GM19463 (cell line): ENCODE results near the gene CERK.
"Not testable (repeated sequence)": the region's sequence is repeated elsewhere in the genome, so short reads cannot be mapped to it uniquely, and the experiment has no call there.

Experiments
- ATAC-seq: cut with Tn5 transposase; IDR thresholded peaks from one replicate; pipeline ENCODE4 v1.9.1; 2021; ENCODE audit warnings: mild to moderate bottlenecking, moderate library complexity; ENCODE audit not compliant: unreplicated experiment

The CERK gene

DNA sequence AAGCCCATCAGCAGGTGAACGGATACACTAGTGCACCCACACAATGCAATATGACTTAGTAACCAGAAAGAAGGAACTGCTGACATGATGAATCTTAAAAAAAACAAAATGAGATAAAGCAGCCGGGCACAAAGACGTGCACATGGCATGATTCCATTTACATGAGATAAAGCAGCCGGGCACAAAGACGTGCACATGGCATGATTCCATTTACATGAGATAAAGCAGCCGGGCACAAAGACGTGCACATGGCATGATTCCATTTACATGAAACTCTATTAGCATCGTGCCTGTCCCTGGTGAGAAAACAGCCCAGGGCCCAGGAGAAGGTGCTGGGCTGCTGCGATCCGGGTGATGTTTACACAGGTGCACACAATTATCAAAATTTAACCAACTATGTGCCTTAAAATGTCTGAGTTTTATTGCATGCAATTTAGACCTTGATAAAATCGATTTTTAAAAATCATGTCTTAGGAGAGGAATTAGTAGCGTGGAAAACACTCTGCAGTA, 3.8 kb downstream of the CERK start:
- not testable (repeated sequence) for ATAC-seq

DNA sequence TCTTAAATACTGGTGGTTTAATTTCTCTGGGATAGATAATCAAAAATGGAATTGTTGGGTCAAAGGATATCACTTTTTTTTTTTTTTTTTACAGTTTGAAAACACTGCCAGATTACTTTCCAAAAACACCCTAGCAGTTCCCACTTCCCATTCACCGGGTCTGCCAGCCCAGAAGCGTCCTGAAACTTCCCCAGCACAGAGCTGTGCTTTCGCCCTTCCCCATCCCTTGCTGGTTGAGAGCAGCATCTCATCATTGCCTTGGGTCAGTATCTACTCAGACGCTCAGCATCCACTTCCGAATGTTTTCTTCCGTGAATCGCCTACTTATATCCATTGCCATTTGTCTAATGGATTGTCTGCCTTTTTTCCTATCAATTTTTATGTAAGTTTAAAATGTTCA, 5.5 kb downstream of the CERK start:
- no peak for ATAC-seq

DNA sequence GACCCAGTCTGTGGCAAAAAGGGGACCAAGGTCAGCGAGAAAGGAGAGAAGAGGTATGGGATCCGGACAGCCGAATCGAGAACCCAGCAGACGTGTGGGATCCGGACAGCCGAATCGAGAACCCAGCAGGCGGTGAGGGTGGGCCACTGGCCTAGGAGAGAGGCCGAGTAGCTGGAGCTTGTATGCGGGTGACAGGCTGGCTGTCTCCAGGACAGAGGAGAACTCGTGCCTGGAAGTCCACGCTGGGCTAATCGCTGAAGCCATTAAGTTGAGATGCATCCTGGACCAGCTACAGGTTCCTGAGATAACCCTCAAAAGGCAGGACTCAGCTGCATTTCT, 6.0 kb downstream of the CERK start:
- ATAC-seq = no peak

DNA sequence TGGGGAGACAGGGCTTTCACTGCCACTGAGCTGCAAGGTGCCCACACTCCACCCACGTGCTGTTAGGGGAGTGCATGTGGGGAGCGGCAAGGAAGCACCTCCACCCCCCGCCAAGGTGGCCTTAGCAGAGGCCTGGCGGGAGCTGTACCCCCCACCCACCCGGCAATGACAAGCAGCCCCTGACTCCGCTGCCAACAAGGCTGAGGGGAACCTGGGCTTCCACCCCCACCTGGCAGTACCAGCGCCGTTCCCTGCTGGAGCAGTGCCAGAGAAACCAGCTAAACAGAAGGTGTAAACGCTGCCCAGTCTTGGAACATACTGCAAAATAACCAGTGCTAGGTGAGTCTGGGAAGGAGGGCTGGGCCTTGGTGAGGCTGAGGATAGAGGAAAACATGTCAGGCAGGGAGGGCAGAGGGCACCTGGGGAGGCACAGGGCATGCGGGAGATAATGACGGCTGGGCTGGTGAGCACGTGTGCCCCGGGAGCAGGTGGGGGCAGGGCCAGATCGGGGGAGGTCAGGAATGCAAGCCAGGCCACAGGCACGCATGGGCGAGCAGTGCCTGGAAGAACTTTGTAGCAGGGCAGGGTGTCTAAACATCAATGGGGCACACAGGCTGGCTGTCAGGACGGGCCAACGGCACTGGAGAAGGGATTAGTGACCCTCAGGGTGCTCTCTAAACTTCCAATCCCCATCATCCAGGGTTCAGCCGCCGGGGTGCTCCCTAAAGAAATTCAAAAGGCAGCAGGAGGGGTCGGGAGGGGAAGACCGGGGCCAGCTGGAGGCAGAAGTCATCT, 6.6 kb downstream of the CERK start:
- ATAC-seq = no peak

DNA sequence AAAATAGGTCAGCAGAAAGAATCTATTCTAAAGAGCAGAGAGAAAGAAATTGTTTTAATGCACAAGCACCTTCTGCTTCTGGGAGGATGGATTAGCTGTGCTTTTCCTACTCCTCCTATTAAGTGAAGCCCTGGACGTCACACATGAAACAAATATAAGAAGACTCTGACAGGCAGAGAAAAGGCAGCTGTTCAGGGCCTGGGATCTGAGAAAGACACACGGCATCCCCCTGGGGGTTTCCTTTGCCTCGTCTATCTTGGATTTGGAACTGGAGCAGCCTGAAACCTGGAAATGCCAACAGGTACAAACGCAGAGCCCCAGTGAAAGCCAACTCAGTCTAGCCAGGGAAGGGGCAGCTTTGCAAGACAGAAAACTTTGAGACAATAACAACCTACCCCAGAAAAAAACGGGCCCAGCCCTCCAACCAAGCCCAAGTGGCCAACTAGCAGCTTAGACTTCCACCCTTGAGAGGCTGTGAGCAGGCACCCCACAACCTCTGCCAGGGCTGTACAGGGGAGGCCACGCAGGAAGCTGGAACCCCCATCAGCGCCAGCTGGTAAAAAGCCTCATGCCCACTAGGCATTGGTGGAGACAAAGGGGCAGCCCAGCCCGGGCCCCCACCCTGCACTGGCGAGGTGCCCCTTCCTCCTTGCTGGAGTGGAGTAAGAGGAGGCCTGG, 7.3 kb downstream of the CERK start:
- no peak for ATAC-seq

DNA sequence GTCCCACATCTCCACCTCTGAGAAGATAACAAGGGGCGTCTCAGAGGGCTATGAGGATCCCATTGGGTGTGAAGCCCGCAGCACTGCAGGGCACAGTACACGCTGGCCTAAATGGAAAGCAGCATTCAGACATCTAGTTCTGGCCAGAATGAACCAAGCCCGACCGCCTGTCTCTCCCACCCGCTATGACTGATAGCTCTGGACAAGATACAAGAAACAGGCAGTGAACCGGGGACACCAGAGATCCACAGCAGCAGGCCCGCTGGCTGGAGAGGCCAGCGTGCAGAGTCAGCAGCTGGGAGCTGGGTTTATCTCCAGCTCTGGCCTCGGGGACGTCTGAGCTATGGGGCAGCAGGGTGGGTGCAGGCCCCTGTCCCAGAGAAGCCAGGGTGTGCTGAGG, 9.6 kb downstream of the CERK start:
- no peak for ATAC-seq

DNA sequence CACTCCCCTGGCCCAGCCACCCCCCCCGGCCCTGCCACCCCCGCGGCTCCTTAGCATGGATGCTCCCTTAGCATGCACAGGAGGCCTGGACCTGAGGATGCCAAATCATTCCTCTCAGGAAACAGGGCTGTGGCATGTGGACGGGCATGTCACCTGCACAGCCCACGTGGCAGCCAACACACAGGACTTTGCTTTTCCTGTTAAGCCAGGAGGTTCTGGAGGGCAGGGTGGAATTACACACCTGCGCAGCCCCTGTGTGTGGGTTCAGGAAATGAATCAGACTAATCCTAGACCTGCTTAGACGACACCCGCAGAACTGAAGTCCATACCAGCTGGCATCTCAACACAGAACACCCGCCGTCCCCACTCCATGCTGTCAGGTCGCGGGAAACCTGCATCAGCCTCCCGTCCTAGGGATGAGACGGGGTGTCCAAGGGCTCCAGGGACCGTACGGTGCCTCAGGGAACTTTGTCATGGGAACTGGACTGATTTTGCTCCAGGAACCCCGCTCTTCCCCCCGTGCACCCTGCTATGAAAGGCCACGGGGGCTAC, 10.2 kb downstream of the CERK start:
- ATAC-seq = no peak

DNA sequence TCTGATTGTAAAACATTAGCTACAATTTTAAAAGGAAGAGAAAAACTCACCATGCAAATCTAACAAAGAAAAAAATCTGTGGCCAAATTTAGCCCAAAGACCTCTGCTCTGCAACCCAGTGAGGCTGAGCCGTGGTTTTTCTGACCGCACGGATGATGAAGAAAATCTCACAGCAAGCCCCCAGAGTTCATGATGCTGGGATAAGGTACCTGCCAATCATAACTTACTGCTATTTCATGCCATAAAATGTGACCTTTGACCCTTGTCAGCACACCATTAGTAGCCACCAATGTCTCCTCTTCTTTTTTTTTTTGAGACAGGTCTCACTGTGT, 11.1 kb downstream of the CERK start:
- ATAC-seq = peak; percentile 51

DNA sequence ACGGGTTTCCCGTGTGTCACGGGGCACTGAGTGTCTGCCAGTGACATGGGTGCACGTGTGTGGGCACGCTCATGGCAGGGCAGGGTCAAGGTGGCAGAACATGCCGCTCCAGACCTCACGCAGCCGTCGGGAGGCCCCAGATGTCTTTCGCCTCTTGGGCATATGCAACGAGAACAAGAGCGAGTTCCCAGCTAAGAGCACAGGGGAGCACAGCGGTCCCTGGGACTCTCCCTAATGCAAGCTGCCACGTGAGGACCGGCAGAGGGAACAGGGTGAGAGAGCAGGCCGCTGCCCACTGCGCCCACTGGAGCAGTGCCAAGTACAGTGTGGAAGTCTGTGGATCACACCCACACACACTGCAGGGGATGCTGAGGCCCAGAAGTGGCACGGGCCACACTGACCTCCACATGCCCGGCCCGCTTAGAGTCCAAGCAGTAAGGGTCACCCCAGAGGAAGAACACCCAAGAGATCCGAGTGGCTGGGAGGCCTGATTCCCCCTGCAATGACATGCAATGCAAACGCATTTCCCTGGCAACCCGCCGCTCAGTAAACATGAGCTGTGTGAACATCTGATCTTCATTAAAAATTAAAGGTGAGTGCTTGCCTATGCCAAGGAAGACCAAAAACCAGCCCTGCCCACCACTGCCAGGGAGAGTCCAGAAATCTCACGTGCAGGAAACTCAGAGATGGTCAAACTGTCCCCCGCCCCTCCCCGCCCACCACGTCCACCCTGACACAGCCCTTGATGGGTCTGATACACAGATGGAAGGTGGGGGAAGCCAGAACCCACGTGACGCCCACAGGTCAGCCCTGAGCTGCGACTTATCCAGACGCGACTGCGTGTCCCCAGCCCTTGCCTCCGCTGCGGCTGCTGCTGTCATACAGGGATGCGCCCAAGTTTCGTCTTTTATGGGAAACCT, 11.7 kb downstream of the CERK start:
- peak; percentile 47 for ATAC-seq

DNA sequence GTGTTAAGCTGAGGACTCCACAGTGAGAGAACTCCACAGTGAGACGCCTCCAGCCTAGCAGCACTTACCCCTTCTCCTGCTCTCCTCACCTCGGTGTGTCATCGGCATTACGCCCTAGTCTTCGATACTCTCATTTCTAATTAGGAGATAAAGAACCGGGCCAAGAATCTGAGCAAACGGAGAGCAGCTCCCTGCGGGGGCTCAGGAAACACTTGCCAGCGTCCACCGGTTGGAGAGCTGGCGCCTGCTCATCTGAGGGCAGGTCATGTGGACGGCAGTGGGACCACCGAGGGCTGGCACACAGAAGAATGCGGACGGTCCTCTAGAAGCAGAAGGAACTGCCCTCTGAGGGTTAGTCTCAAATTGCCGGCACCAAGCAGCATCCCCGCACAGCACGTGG, 13.0 kb downstream of the CERK start:
- no peak for ATAC-seq

DNA sequence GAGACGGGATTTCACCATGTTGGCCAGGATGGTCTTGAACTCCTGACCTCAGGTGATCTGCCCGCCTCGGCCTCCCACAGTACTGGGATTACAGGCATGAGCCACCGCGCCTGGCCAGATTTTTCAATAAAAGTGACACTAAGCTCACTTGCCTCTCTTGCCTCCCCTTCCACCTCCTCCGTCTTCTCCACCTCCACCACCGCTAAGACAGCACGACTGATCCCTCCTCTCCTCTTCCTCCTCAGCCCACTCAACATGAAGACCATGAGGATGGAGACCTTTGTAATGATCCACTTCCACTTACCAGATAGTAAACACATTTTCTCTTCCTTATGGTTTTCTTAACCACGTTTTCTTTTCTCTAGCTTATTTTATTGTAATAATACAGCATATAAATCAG, 14.2 kb downstream of the CERK start:
- no peak for ATAC-seq

DNA sequence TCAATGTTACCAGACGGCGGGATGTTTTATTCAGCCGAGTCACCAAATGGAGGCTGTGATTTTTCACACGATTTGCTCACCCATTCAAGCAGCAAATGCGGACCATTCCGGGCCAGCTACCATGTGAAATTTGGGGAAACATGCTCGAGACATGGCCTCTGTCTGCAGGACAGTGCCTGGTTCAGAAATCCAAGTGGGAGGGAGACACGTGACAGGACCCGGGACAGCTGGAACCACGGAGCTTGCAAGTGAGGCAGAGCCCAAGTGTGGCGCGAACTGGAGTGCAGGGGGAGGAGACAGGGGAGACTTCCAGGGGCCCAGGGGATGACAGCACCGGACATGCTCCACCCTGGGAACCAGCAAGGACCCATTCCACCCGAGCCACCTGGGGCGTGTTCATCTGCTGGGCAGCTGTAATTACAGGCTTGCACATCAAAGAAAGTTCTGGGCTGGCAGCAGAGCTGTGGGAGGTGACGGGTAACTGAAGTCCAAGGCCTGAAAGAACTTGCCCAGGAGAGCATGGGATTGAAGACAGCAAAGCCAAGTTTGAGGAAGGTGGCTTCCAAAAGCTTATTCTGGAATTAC, 16.5 kb downstream of the CERK start:
- ATAC-seq = no peak

DNA sequence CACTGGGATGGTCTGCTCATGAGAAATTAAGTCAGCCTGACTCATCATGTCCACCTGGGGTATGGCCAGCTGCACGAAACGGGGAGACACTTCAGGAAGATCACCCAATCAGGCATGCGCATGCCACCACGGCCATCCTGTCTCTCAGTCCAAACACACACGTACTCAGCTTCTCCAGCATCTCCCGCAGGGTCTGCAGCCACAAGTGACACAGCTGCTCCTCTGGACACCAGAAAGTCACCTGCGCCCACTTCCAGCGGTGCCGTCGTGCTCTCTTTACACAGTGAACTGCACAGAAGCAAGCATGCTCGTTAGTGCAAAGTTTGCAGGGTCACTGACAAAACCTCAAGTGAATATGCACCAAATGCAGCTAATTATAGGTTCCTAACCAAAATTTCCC, 18.1 kb downstream of the CERK start:
- no peak for ATAC-seq

DNA sequence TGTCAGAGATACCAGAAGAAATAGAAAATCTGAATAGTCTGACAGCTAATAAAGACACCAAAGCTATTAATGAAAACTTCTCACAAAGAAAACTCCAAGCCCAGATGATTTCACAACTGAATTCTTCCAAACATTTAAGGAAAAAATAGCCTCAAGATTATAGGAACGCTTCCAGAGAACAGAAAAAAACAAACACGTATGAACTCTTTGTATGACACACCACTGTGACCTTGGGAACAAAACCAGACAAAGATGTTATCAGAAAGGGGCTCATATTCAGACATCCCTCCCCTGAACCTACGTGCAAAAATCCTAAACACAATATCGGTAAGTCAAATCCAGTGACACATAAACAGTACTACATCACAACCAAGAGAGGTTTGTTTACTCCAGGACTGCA, 23.5 kb downstream of the CERK start:
- no peak for ATAC-seq

DNA sequence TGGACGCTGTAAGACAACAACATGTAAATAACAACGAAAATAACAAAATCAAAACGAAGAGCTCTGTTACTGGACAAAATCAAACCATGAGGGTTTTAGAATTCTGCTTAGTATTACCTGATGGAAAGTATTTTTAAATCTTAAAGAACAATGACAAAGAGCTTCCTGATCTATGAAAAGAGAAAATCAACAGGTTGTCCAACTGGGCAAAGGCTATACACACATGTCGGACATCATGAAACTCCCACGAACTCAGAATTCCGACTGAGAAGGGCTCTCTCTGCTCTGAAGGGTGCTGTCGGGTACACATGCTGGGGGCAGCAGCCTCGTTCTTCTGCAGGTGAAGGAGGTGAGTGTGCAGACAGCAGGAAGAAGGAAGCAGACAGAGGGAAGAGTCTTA, 25.8 kb downstream of the CERK start:
- ATAC-seq = no peak

DNA sequence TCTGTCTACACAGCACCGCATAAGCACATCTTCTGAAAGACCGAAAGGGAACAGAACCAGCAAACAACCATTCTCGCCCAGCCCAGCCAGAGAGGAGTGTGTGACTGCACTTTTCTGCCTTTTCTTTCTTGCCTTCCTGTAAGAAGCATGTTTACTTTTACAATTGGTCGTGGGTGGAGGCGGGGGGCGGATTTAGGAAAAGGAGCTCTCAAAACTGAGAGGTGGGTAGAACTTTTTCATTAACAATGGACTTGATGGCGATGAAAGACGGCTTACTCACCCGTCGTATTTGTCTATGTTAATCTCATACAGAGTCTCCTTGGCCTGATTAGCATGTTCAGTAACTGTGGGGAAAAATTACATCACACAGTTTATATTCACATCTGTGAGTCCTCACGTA, 27.2 kb downstream of the CERK start:
- ATAC-seq = no peak

DNA sequence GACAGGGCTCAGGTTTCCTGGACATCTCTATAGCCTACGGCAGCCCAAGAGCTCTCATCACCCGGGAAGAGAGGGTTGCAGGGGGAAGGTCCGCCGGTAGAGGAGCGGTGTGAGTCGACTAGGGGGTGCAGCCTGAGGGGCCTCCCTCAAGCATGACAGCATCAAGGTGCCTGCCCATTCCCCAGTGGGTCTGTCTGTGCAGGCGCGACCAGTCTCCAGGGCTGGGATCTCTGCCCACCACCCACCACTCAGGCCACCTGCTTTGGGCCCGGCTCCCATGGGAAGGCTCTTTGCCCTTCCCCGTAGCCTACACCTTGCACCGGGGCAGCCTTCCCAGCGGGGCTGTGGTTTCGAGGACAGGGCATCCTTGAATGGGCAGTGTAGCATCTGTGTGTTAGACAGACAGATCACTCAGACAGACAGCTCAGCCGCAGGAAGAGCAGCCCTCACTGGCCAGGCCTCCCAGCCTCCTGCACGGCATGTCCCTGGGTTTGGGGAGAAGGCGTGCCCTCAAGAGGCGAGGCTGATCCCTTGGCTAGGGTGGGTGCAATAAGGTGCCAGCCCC, 29.2 kb downstream of the CERK start:
- no peak for ATAC-seq

DNA sequence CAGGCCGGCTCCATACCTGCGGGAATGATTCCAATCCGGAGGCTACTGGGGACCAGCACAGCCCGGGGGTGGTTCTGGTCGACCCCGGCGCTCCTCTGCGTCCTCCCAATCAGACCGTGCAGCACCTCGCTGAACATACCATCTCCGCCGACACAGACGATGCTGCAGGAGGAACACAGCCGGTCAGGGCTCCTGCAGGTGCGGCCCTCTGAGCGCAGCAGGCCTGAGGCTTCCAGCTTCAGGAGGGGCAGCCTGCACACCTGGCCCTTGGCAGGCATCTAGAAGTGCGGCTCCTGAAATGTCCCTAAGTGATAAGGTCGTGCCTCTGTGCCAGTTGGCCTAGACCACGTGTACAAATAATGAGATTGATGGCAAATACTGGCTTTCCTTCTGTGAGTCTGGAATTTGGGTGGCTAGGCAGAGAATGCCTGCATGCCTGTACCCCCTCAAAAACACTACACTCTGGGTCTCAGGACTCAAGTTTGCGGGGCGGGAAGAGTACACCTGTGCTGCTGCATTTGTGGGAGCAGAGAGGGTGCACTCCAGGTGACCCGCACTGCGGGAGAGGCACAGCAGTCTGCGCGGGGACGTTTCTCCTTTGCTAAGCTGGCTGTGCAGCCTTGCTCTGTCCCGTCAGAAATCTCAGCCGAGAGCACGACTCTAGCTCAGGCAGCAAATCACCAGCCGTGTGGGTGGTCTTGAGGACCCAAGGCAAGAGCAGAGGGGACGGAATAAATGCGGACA, 30.1 kb downstream of the CERK start:
- ATAC-seq = no peak

DNA sequence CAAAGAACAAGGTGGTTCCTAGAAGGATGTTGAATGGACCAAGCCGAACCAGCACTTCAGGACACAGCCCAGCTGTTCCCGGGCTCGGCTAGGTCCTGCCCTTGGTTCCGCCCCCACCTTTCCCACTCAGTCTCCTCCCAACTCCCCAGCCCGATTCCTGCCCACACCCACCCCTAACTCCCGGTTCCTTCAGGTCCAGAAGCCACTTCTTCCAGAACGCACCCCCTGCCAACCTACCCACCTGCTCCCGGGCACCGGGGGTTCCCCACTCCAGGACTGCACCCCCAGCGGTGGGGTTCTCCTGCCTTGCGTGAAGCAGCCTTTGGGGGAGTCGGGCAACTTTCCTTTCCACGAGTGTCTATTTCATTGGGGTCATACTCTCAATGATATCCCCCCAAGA, 30.7 kb downstream of the CERK start:
- no peak for ATAC-seq

DNA sequence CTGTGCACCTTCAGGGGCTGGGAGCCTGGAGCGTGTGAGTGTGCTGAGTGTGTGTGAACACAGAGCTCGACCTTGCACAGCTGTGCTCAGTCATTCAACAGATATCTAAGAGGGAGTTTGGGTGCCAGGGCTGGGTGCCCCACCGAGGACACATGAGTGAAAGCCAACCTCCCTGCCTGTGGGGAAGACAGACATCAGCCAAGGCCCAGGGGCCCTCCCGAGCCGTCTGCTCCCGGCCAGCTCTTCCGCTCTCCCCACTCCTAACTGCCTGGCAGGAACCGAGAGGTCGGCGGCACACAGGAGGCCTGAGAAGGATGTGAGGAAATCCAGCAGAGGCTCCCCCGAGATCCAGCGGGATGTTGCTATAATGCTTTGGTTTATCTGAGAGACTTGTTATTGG, 32.0 kb downstream of the CERK start:
- ATAC-seq = no peak
